K562 (cell line): ENCODE data around the gene HOXD9. TPM values are rescaled to one million over a fixed set of nuclear protein-coding genes. Genes with fewer than 3 reads are reported as not detected.

Experiments
- ATAC-seq: fragments of 200-7000 bp; cut with Tn5 transposase; 3 replicates; pipeline ENCODE4 v1.9.1; 2020; ENCODE audit warnings: moderate library complexity
- BruUV-seq: library from RNA; stranded (reverse); fragments of 400-500 nt; replicated peaks from 2 replicates; lab custom pipeline; 2021; lab: Mats Ljungman, UMichigan
- CTCF ChIA-PET: fragments of 300-600 bp; formaldehyde crosslinking; extraction: SDS; loops from one replicate; lab custom pipeline; 2021; ENCODE audit warnings: low intra/inter-chr PET ratio; lab: Yijun Ruan, JAX
- POLR2A ChIA-PET: fragments of 300-600, 350-650 bp; sonication (Branson Sonifier 250); formaldehyde crosslinking; extraction: SDS; loops from one replicate; lab custom pipeline; 2021; ENCODE audit warnings: antibody characterized with exemption, inconsistent platforms; lab: Yijun Ruan, JAX
- DNase-seq, 4 experiments: peaks; one replicate each; pipeline versions ENCODE4 v3.0.0 to v3.0.0-alpha.2; 2011 to 2018; ENCODE audit warnings: low spot score in 3 of 4, mixed read lengths in 3 of 4; ENCODE audit errors: extremely low read depth in 1 of 4
- FAIRE-seq: peaks from 2 replicates; lab custom pipeline; 2011; peaks lifted over from hg19 to GRCh38; lab: Jason Lieb, UNC
- H2AFZ ChIP-seq: 2 replicates; pipeline ENCODE4 v1.6.0; 2011; ENCODE audit warnings: low read depth, low read length, control low read depth, inconsistent platforms
- H3K27ac ChIP-seq: fragments of 200-600 bp; 3 replicates; pipeline ENCODE4 v1.8.0; 2011; ENCODE audit warnings: low read depth, mild to moderate bottlenecking, control low read depth, inconsistent platforms, low read length, moderate library complexity, mixed read lengths; ENCODE audit errors: extremely low read depth
- H3K27me3 ChIP-seq, 2 experiments: fragments of 300-600 bp in 1 of 2; 2 replicates in 1 of 2; 3 replicates in 1 of 2; pipeline versions ENCODE4 v1.6.0 to v1.8.0; 2011; ENCODE audit warnings: inconsistent platforms in 2 of 2, low read length in 2 of 2, mild to moderate bottlenecking in 1 of 2, mixed read lengths in 1 of 2, moderate library complexity in 1 of 2; ENCODE audit not compliant: control insufficient read depth in 2 of 2, insufficient read depth in 2 of 2
- H3K36me3 ChIP-seq: fragments of 300-600 bp; 3 replicates; pipeline ENCODE4 v1.8.0; 2011; ENCODE audit warnings: mild to moderate bottlenecking, low read length, inconsistent platforms; ENCODE audit not compliant: control insufficient read depth, insufficient read depth
- H3K4me1 ChIP-seq, 2 experiments: fragments of 200-600 bp in 1 of 2; replicated peaks in 1 of 2; 2 replicates in 1 of 2; 3 replicates in 1 of 2; pipeline versions ENCODE4 v1.5.1 to v1.8.0; 2011; ENCODE audit warnings: inconsistent platforms in 2 of 2, low read length in 2 of 2, mild to moderate bottlenecking in 1 of 2, mixed read lengths in 1 of 2, moderate library complexity in 1 of 2; ENCODE audit not compliant: control insufficient read depth in 2 of 2, insufficient read depth in 2 of 2
- H3K4me2 ChIP-seq: 2 replicates; pipeline ENCODE4 v1.6.1; 2011; ENCODE audit warnings: low read length, control low read depth, inconsistent platforms, mixed read lengths; ENCODE audit not compliant: insufficient read depth
- H3K4me3 ChIP-seq: fragments of 200-600 bp; sonication (generic), shearing (Covaris generic); 2 replicates; pipeline ENCODE4 v1.5.1; 2016; ENCODE audit warnings: control low read depth, inconsistent platforms
- H3K79me2 ChIP-seq: fragments of 200-600 bp; 3 replicates; pipeline ENCODE4 v1.8.0; 2011; ENCODE audit warnings: low read length, inconsistent platforms; ENCODE audit not compliant: control insufficient read depth, insufficient read depth
- H3K9ac ChIP-seq, 2 experiments: 2 replicates each; pipeline versions ENCODE4 v1.6.0 to v1.6.1; 2011; ENCODE audit warnings: low read depth in 2 of 2, low read length in 2 of 2, control low read depth in 1 of 2, inconsistent platforms in 1 of 2, mild to moderate bottlenecking in 1 of 2, mixed read lengths in 1 of 2; ENCODE audit not compliant: insufficient read depth in 1 of 2
- H3K9me1 ChIP-seq: one replicate; pipeline ENCODE4 v1.6.0; 2011; ENCODE audit warnings: inconsistent platforms, mild to moderate bottlenecking, low read length, moderate library complexity; ENCODE audit not compliant: control insufficient read depth, insufficient read depth
- H3K9me3 ChIP-seq: replicated peaks from 2 replicates; pipeline ENCODE4 v1.5.1; 2011; ENCODE audit warnings: low read depth, low read length, inconsistent platforms; ENCODE audit not compliant: control insufficient read depth, insufficient read depth
- H4K20me1 ChIP-seq: replicated peaks from 2 replicates; pipeline ENCODE4 v1.6.1; 2011; ENCODE audit warnings: low read length, inconsistent platforms, mixed read lengths; ENCODE audit not compliant: control insufficient read depth, insufficient read depth
- EWSR1 ChIP-seq: fragments of 450-650 bp; IDR thresholded peaks from 2 replicates; pipeline ENCODE4 v1.6.1; 2018; ENCODE audit warnings: borderline replicate concordance, mild to moderate bottlenecking, low read depth, moderate library complexity; ENCODE audit not compliant: partially characterized antibody
- MYNN ChIP-seq, 2 experiments: sonication (generic); formaldehyde crosslinking in 1 of 2; IDR thresholded peaks; 2 replicates each; pipeline versions ENCODE4 v1.5.0 to v1.6.1; 2016 to 2020; ENCODE audit warnings: antibody characterized with exemption in 1 of 2, missing genetic modification reagents in 1 of 2
- NFYB ChIP-seq: IDR thresholded peaks from 2 replicates; pipeline ENCODE4 v1.6.1; 2011; ENCODE audit warnings: mild to moderate bottlenecking, moderate library complexity; ENCODE audit not compliant: insufficient read length; ENCODE audit errors: extremely low read depth
- PCBP1 ChIP-seq: fragments of 200-400 bp; formaldehyde crosslinking; IDR thresholded peaks from 2 replicates; pipeline ENCODE4 v1.6.1; 2018; ENCODE audit warnings: mild to moderate bottlenecking, low read depth, low read length; ENCODE audit not compliant: poor library complexity, severe bottlenecking
- WGBS: fragments of 100-300 bp; shearing (Covaris generic); methylation state at CpG from one replicate; pipeline ENCODE4 v1.1.6; 2016; ENCODE audit warnings: low coverage, mixed read lengths; ENCODE audit not compliant: insufficient coverage; ENCODE audit errors: missing lambda C conversion rate; 5-methylcytosine and 5-hydroxymethylcytosine counted together
- in situ Hi-C: fragments of 300-500 bp; cut with MboI; formaldehyde crosslinking; loops from 4 replicates; pipeline ENCODE4 v1.15.0; 2018; ENCODE audit warnings: inconsistent platforms, mixed read lengths
- intact Hi-C: fragments of 100-400 bp; cut with micrococcal nuclease; formaldehyde crosslinking; loops from 2 replicates; pipeline ENCODE4 v1.14.2; 2022
- polyA plus RNA-seq, 8 experiments: library from polyadenylated mRNA; depleted of rRNA in 4 of 8; stranded (reverse) in 5 of 8; unstranded in 3 of 8; fragments of >200 nt; fragmentation: Nextera tagmentation in 2 of 8; fragmentation: Illumina TruSeq in 1 of 8; extraction: Ambion mirVana in 2 of 8; extraction: Trizol in 1 of 8; gene quantifications; 2 replicates each; pipeline versions ENCODE4 v1.2.1 to v1.2.3, GENCODE V29; 2011 to 2014; ENCODE audit warnings: inconsistent platforms in 1 of 8, missing spikeins in 1 of 8
- total RNA-seq, 7 experiments: library from RNA; depleted of rRNA in 6 of 7; stranded (reverse); fragments of >200 nt in 6 of 7; fragmentation: Illumina TruSeq in 2 of 7; extraction: Trizol in 2 of 7; gene quantifications; 2 replicates each; pipeline versions ENCODE4 v1.2.1 to v1.2.3, GENCODE V29; 2011 to 2021; ENCODE audit warnings: low replicate concordance in 1 of 7

Gene HOXD9
- total and polyA plus RNA-seq, 9 of the 15 experiments (the other 6 are each of a cell fraction or from before 2014, with no cell fraction given), result not detected

DNA sequence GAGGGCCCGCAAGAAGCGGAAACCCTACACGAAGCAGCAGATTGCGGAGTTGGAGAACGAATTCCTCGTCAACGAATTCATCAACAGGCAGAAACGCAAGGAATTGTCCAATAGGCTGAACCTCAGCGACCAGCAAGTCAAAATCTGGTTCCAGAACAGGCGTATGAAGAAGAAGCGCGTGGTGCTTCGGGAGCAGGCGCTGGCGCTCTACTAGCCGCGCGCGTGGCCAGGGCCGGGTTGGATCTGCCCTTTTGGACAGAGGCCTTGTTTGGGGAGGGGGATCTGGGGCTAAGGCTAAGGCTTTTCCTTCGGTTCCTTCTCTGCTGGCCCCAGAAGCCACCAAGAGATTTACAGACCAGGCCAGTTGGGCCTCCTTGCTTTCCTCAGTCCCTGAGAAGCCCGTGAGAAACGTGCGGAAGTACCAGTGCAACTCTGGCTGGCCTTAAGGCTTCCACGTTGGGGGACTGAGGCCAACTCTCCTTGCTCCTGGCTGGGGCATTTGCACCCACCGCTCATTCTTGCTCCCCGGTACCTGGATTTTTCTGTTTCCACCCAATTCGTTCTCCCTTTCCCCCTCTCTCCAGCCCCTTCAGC, 21.9 kb upstream of the HOXD9 start:
- 24% methylated on average over 28 of the region's 28 CpGs for WGBS
- in situ Hi-C loops, result no loop called here
- TF ChIP-seq PCBP1, result peak; percentile 14
- TF ChIP-seq EWSR1, result no peak
- TF ChIP-seq MYNN (IDR thresholded peaks at IDR 0.05), result no peak
- TF ChIP-seq MYNN (CRISPR knock-in tag; IDR thresholded peaks at IDR 0.05), result no peak
- TF ChIP-seq NFYB, result no peak
- H3K4me1 ChIP-seq, result peaks cover 8 to 31% of the 10 kb centered on the region in 2 experiments
- H3K9me3 ChIP-seq, result no peaks in the 10 kb centered on the region
- no peaks in the 10 kb centered on the region for H3K9me1 ChIP-seq
- H3K36me3 ChIP-seq, result no peaks in the 10 kb centered on the region
- ChIA-PET POLR2A (no interaction called here), CTCF (no interaction called here)
- H3K79me2 ChIP-seq, result no peaks in the 10 kb centered on the region
- H4K20me1 ChIP-seq, result peaks cover 16% of the 10 kb centered on the region; the same call in 1 of the 2 replicates
- no TSS peak for BruUV-seq
- H3K27ac ChIP-seq, result no peak overlapping the region
- H3K4me2 ChIP-seq, result no peak overlapping the region
- FAIRE-seq (no peak), ATAC-seq (no peak), DNase-seq (no peak)
- H3K4me3 ChIP-seq, result no peak overlapping the region
- intact Hi-C loops, result no loop called here
- H3K9ac ChIP-seq, result no peak overlapping the region
- H3K27me3 ChIP-seq, result peaks cover 72 to 84% of the 10 kb centered on the region in 2 experiments
- no peak overlapping the region for H2AFZ ChIP-seq
